ENCODE data around the gene SNX9.

DNA sequence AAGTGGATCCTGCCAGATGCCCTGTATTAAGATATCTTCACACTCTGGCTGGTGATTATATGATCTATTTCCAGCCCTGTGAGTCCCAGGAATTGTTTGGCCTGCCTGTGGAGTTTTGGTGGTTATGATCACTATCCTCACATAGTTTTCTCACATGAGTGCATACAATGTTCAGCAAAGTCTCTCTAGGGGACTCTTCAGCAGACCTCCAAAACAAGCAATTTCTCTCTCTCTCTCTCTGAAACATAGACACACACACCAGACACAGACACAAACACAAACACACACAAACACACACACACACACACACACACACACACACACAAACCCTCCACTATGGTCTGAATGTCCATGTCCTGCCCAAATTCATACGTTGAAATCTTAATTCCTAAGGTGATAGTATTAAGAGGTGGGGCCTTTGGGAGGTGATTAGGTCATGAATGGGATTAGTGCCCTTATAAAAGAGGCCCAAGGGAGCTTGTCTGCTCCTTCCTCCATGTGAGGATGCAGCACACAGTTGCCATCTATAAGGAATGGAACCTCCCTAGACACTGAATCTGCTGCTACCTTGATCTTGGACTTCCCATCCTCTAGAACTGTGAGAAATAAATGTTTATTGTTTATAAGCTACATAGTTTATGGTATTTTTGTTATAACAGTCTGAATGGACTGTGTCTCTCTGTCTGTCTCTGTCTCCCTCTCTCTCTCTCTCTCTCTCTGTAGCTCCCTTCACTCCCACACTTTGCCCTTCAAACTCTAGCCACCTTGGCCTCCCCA, 136.6 kb downstream of the SNX9 start:
- no peak for TF ChIP-seq CTCF (IDR thresholded peaks at IDR 0.05)
- no peak for TF ChIP-seq POLR2AphosphoS5 (IDR thresholded peaks at IDR 0.05)
- no peak for TF ChIP-seq POLR2A (IDR thresholded peaks at IDR 0.05)

Measured in transverse colon (tissue), 4 donors.